D721Med (cell line): ENCODE data around the gene CETP.

ENCODE experiments used
- DNase-seq: peaks from one replicate; pipeline ENCODE4 v3.0.0; 2011; ENCODE audit warnings: low spot score; ENCODE audit not compliant: insufficient read length
- FAIRE-seq: peaks from 2 replicates; lab custom pipeline; 2011; peaks lifted over from hg19 to GRCh38; lab: Jason Lieb, UNC
- CTCF ChIP-seq: IDR thresholded peaks from 2 replicates; pipeline ENCODE4 v1.5.1; 2012; ENCODE audit warnings: mild to moderate bottlenecking, control low read depth; ENCODE audit not compliant: insufficient read depth; ENCODE audit errors: missing control alignments

CETP gene

GRCh38 chr16:57031156-57031555, 69.4 kb downstream of the CETP start:
- no peak for TF ChIP-seq CTCF
- FAIRE-seq (no peak), DNase-seq (no peak)

DNA sequence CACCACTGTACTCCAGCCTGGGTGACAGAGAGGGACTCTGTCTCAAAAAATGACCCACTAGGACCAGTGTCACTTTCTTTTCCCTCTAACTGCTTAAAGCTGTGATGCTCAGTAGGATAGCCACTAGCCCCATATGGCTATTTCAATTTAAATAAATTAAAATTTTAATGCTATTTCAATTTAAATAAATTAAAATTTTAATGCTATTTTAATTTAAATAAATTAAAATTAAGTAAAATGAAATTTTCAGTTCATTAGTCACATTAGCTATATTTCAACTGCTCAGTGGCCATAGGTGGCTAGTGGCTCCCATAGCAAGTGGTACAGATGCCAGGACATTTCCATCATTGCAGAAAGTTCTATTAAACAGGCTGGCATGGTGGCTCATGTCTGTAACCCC, 70.6 kb downstream of the CETP start:
- DNase-seq, result no peak
- TF ChIP-seq CTCF, result no peak
- FAIRE-seq, result no peak

- no peak for DNase-seq
- no peak for FAIRE-seq
- no peak for TF ChIP-seq CTCF
These were observed 71.2 kb downstream of the CETP start for GRCh38 chr16:57032931-57033330.
